ENCODE data around the gene UNC13A. TPM values are rescaled to one million over a fixed set of nuclear protein-coding genes. Genes with fewer than 3 reads are reported as not detected.
A peak's percentile ranks its signal among the peaks of the same experiment; 100 is the strongest.
"Not testable (repeated sequence)": the region's sequence is repeated elsewhere in the genome, so short reads cannot be mapped to it uniquely, and the experiment has no call there.

The UNC13A gene
- total RNA-seq, 1 donor from 2014 or later: not detected

- H3K4me3 Mint-ChIP-seq: peak within 1 kb of the TSS; percentile 86
- peak within 1 kb of the TSS; percentile 70 for H3K27ac Mint-ChIP-seq
- H3K9me3 Mint-ChIP-seq: no peaks in the 10 kb centered on the region
- intact Hi-C loops (cut with micrococcal nuclease): loop anchor here (1.0 to 10.0 kb wide), 8 partner anchors 16 to 251 kb away; partner anchors contain the start of genes ABHD8, DDA1, MRPL34 and PGLS
- H3K4me1 Mint-ChIP-seq (ENCODE audit: low read depth): peaks cover 15% of the 10 kb centered on the region
- H3K36me3 Mint-ChIP-seq (ENCODE audit: low read depth): peaks cover 9% of the 10 kb centered on the region
- no peaks in the 10 kb centered on the region for H3K27me3 Mint-ChIP-seq (ENCODE audit: insufficient read depth)
- peak; percentile 97 for DNase-seq (ENCODE audit: low spot score)
These were observed 132.7 kb downstream of the UNC13A start, which contains the start of gene COLGALT1 for GRCh38 chr19:17555480-17555928. TSS of gene COLGALT1 (plus strand) at chr19:17555649. CDS start at chr19:17555714, 65 bp downstream.

- Mint-ChIP-seq H3K9me3 (no peaks in the 10 kb centered on the region), H3K27ac (peak overlapping the region; percentile 70), H3K27me3 (ENCODE audit: insufficient read depth) (peaks cover under 1% of the 10 kb centered on the region), H3K4me1 (ENCODE audit: low read depth) (peaks cover 15% of the 10 kb centered on the region), H3K4me3 (peak overlapping the region; percentile 86), H3K36me3 (ENCODE audit: low read depth) (peaks cover 4% of the 10 kb centered on the region)
- DNase-seq (ENCODE audit: low spot score): no peak
- intact Hi-C loops (cut with micrococcal nuclease): loop anchor here (1.0 to 10.0 kb wide), 8 partner anchors 16 to 250 kb away; partner anchors contain the start of genes ABHD8, DDA1, MRPL34 and PGLS
These were observed 133.1 kb downstream of the UNC13A start for GRCh38 chr19:17554968-17555479.

GRCh38 chr19:17553256-17553655 is 134.9 kb downstream of the UNC13A start:
- Mint-ChIP-seq H3K4me1 (ENCODE audit: low read depth) (peaks cover 15% of the 10 kb centered on the region), H3K27me3 (ENCODE audit: insufficient read depth) (peaks cover 4% of the 10 kb centered on the region), H3K36me3 (ENCODE audit: low read depth) (peaks cover 3% of the 10 kb centered on the region), H3K4me3 (no peak overlapping the region), H3K9me3 (no peaks in the 10 kb centered on the region), H3K27ac (no peak overlapping the region)
- intact Hi-C loops (cut with micrococcal nuclease): loop anchor here (10.0 kb wide), 1 partner anchor 248 kb away; the partner anchor contains the start of genes ABHD8, DDA1 and MRPL34
- DNase-seq (ENCODE audit: low spot score): no peak

- not testable (repeated sequence) for H3K36me3 Mint-ChIP-seq (ENCODE audit: low read depth); H3K4me3 Mint-ChIP-seq; DNase-seq (ENCODE audit: low spot score); H3K9me3 Mint-ChIP-seq; H3K27me3 Mint-ChIP-seq (ENCODE audit: insufficient read depth); H3K27ac Mint-ChIP-seq
- intact Hi-C loops (cut with micrococcal nuclease): loop anchor here (10.0 kb wide), 1 partner anchor 248 kb away; the partner anchor contains the start of genes ABHD8, DDA1 and MRPL34
- peaks cover 15% of the 10 kb centered on the region for H3K4me1 Mint-ChIP-seq (ENCODE audit: low read depth)
These were observed 135.4 kb downstream of the UNC13A start for GRCh38 chr19:17552735-17553134.

Other genes with a start within 250 kb of the UNC13A start
- not detected in 2 replicates for gene TMEM221, start 239.7 kb downstream of the UNC13A start, total RNA-seq
- not detected in 2 replicates for gene NXNL1, start 227.4 kb downstream of the UNC13A start, total RNA-seq
- gene SLC27A1, start 217.8 kb downstream of the UNC13A start, total RNA-seq: 1.7 and 2.0 TPM in 2 replicates
- 58.9 and 61.3 TPM in 2 replicates for gene PGLS, start 176.7 kb downstream of the UNC13A start, total RNA-seq
- 115 and 117 TPM in 2 replicates for gene COLGALT1, start 132.7 kb downstream of the UNC13A start, total RNA-seq
- gene MAP1S, start 31.1 kb upstream of the UNC13A start, total RNA-seq: 81.7 and 83.7 TPM in 2 replicates
- 88.6 and 93.6 TPM in 2 replicates for gene FCHO1, start 63.1 kb upstream of the UNC13A start, total RNA-seq
- gene B3GNT3, start 106.8 kb upstream of the UNC13A start, total RNA-seq: not detected in 2 replicates
- 8.7 and 9.3 TPM in 2 replicates for gene INSL3, start 133.2 kb upstream of the UNC13A start, total RNA-seq
- gene JAK3, start 159.6 kb upstream of the UNC13A start, total RNA-seq: 222 and 227 TPM in 2 replicates
- gene RPL18A, start 171.6 kb upstream of the UNC13A start, total RNA-seq: 2,494 and 2,556 TPM in 2 replicates
- 1.1 TPM in 2 replicates for gene SLC5A5, start 183.6 kb upstream of the UNC13A start, total RNA-seq
- 122 and 128 TPM in 2 replicates for gene CCDC124, start 244.7 kb upstream of the UNC13A start, total RNA-seq

Measured in activated T-helper 1 cell treated with anti-CD3 and anti-CD28 coated beads, Interleukin-12 subunit alpha, Interleukin-12 subunit beta, Interleukin-2, Interleukin-4 antibody, amounts not matched to agents 30 ng/mL and 10 ng/mL and 1 ng/mL, durations not matched to agents 14 hours and 24 hours and 36 hours (primary cell).